Hepatocyte (in vitro differentiated cells): ENCODE measurements around the gene ZER1. TPM values are rescaled to one million over a fixed set of nuclear protein-coding genes. Genes with fewer than 3 reads are reported as not detected.
A peak's percentile ranks its signal among the peaks of the same experiment; 100 is the strongest.

Experiments used
- DNase-seq: peaks from one replicate; pipeline ENCODE4 v3.0.0-alpha.2; 2016; ENCODE audit warnings: low spot score
- H2AFZ ChIP-seq: fragments of 200-600 bp; sonication (generic); 2 replicates; pipeline ENCODE4 v1.6.0; 2016; ENCODE audit warnings: antibody characterized with exemption, mild to moderate bottlenecking
- H3K27ac ChIP-seq: fragments of 200-600 bp; sonication (generic); 2 replicates; pipeline ENCODE4 v1.5.1; 2016; ENCODE audit warnings: mild to moderate bottlenecking
- H3K27me3 ChIP-seq: fragments of 200-600 bp; sonication (generic); 2 replicates; pipeline ENCODE4 v1.6.1; 2016
- H3K36me3 ChIP-seq: fragments of 200-600 bp; sonication (generic); replicated peaks from 2 replicates; pipeline ENCODE4 v1.5.1; 2016; ENCODE audit warnings: low read depth; ENCODE audit not compliant: insufficient read depth
- H3K4me1 ChIP-seq: fragments of 200-600 bp; sonication (generic); 2 replicates; pipeline ENCODE4 v1.5.1; 2016; ENCODE audit warnings: mild to moderate bottlenecking, moderate library complexity; ENCODE audit not compliant: insufficient read depth
- H3K4me2 ChIP-seq: fragments of 200-600 bp; sonication (generic); 2 replicates; pipeline ENCODE4 v1.6.0; 2016
- H3K4me3 ChIP-seq: fragments of 200-600 bp; sonication (generic); 2 replicates; pipeline ENCODE4 v1.5.1; 2016; ENCODE audit warnings: mild to moderate bottlenecking
- H3K79me2 ChIP-seq: fragments of 200-600 bp; sonication (generic); 2 replicates; pipeline ENCODE4 v1.6.0; 2017; ENCODE audit warnings: mild to moderate bottlenecking
- H3K9me2 ChIP-seq: fragments of 200-600 bp; sonication (generic); replicated peaks from 2 replicates; pipeline ENCODE4 v1.6.0; 2017; ENCODE audit warnings: mild to moderate bottlenecking; ENCODE audit not compliant: insufficient read depth
- H3K9me3 ChIP-seq: fragments of 200-600 bp; sonication (generic); 2 replicates; pipeline ENCODE4 v1.5.1; 2016; ENCODE audit warnings: low read depth, mild to moderate bottlenecking
- H4K20me1 ChIP-seq: fragments of 200-600 bp; sonication (generic); 2 replicates; pipeline ENCODE4 v1.6.0; 2016; ENCODE audit warnings: mild to moderate bottlenecking; ENCODE audit not compliant: insufficient read depth, poor library complexity, severe bottlenecking
- CTCF ChIP-seq: fragments of 200-600 bp; sonication (generic); IDR thresholded peaks from 2 replicates; pipeline ENCODE4 v1.5.1; 2016; ENCODE audit warnings: antibody characterized with exemption, mild to moderate bottlenecking; ENCODE audit not compliant: poor library complexity
- EZH2 ChIP-seq: fragments of 200-600 bp; sonication (generic); IDR thresholded peaks from 2 replicates; pipeline ENCODE4 v1.6.1; 2016; ENCODE audit warnings: antibody characterized with exemption, mild to moderate bottlenecking, borderline replicate concordance
- EZH2phosphoT487 ChIP-seq: fragments of 200-600 bp; sonication (generic); IDR thresholded peaks from one replicate; pipeline ENCODE4 v1.6.1; 2018; ENCODE audit warnings: antibody characterized with exemption, mild to moderate bottlenecking, low read depth, moderate library complexity; ENCODE audit not compliant: unreplicated experiment, severe bottlenecking
- WGBS: methylation state at CpG from one replicate; pipeline ENCODE4 v1.1.6; 2016; ENCODE audit warnings: low lambda C conversion rate; ENCODE audit errors: missing lambda C conversion rate; 5-methylcytosine and 5-hydroxymethylcytosine counted together
- polyA plus RNA-seq: library from polyadenylated mRNA; unstranded; fragments of >200 nt; fragmentation: Nextera tagmentation; extraction: Ambion mirVana; gene quantifications from 2 replicates; pipeline ENCODE4 v1.2.1, GENCODE V29; 2016
- total RNA-seq: library from RNA; depleted of rRNA; stranded (reverse); fragments of >200 nt; gene quantifications from 2 replicates; pipeline ENCODE4 v1.2.3, GENCODE V29; 2014

Gene ZER1
- total and polyA plus RNA-seq, 2 experiments from 2014 or later = 24.4 to 38.9 TPM

GRCh38 chr9:128722380-128723351 is 49.1 kb downstream of the ZER1 start:
- no peaks in the 10 kb centered on the region for H3K9me2 ChIP-seq
- H3K27ac ChIP-seq = no peak overlapping the region
- H3K79me2 ChIP-seq = no peaks in the 10 kb centered on the region
- DNase-seq = no peak
- no peaks in the 10 kb centered on the region for H3K9me3 ChIP-seq
- no peaks in the 10 kb centered on the region for H4K20me1 ChIP-seq
- no peaks in the 10 kb centered on the region for H3K36me3 ChIP-seq
- H3K27me3 ChIP-seq = no peaks in the 10 kb centered on the region
- H2AFZ ChIP-seq = no peak overlapping the region
- peaks cover 9% of the 10 kb centered on the region for H3K4me1 ChIP-seq
- peak overlapping the region; percentile 79 for H3K4me2 ChIP-seq
- TF ChIP-seq EZH2 = no peak
- 79% methylated on average over 9 of the region's 9 CpGs for WGBS
- no peak overlapping the region for H3K4me3 ChIP-seq

DNA sequence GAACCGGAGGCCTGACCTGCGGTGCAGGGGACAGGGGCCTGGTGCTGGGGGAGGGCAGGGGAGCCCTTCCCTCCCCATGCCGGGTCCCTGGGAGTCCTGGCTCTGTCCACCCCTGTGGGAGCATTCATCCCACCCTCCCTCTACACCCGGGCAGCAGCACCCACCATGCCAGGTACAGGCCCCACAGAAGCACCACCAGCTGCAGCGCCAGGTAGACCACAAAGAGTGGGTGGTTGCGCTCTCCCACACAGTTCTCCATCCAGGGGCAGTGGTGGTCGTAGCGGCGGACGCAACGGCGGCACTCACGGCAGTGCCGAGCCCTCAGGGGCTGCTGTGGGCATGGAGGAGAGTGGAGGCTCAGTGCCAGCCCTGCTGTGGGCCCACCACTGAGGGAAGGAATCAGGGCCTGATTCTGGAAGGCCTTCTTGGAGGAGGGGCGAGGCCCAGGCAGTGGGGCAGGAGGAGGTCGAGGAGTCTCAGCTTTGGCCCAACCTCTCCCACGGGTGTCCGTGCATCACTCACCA is 50.2 kb downstream of the ZER1 start:
- Histone ChIP-seq H3K9me3 (no peaks in the 10 kb centered on the region), H3K27ac (no peak overlapping the region), H3K79me2 (no peaks in the 10 kb centered on the region), H3K4me2 (no peak overlapping the region), H4K20me1 (no peaks in the 10 kb centered on the region), H3K9me2 (no peaks in the 10 kb centered on the region), H2AFZ (no peak overlapping the region), H3K27me3 (no peaks in the 10 kb centered on the region), H3K36me3 (no peaks in the 10 kb centered on the region), H3K4me3 (no peak overlapping the region), H3K4me1 (peaks cover 9% of the 10 kb centered on the region)
- 94% methylated on average over 18 of the region's 18 CpGs for WGBS
- DNase-seq = no peak
- no peak for TF ChIP-seq CTCF
- no peak for TF ChIP-seq EZH2
- no peak for TF ChIP-seq EZH2phosphoT487

GRCh38 chr9:128720841-128721486 is 50.8 kb downstream of the ZER1 start:
- no peak overlapping the region for H3K27ac ChIP-seq
- H3K4me1 ChIP-seq = peaks cover 9% of the 10 kb centered on the region
- H3K27me3 ChIP-seq = no peaks in the 10 kb centered on the region
- no peak overlapping the region for H2AFZ ChIP-seq
- no peaks in the 10 kb centered on the region for H3K9me3 ChIP-seq
- WGBS = 95% methylated on average over 22 of the region's 22 CpGs
- no peak overlapping the region for H3K4me2 ChIP-seq
- no peak overlapping the region for H3K4me3 ChIP-seq
- H3K9me2 ChIP-seq = no peaks in the 10 kb centered on the region
- no peak for DNase-seq
- TF ChIP-seq EZH2 (no peak), EZH2phosphoT487 (no peak), CTCF (no peak)
- H4K20me1 ChIP-seq = no peaks in the 10 kb centered on the region
- no peaks in the 10 kb centered on the region for H3K36me3 ChIP-seq
- H3K79me2 ChIP-seq = no peaks in the 10 kb centered on the region
